ENCODE measurements around the gene TBX6. TPM values are rescaled to one million over a fixed set of nuclear protein-coding genes. Genes with fewer than 3 reads are reported as not detected.
A peak's percentile ranks its signal among the peaks of the same experiment; 100 is the strongest.

The TBX6 gene
- total and polyA plus RNA-seq, 9 donors = 0.18 to 1.3 (median 0.51) TPM

- no peaks in the 10 kb centered on the region for H3K27me3 ChIP-seq (ENCODE audit: control insufficient read depth, insufficient read depth, low read length)
- peaks cover 72% of the 10 kb centered on the region for H3K4me1 ChIP-seq (ENCODE audit: control insufficient read depth, insufficient read depth, low read length)
- peak; percentile 99 for DNase-seq
- H3K9me3 ChIP-seq (replicated peaks; ENCODE audit: control insufficient read depth, low read depth, low read length) = no peaks in the 10 kb centered on the region
- under 1% methylated on average over 83 of the region's 99 CpGs for WGBS (ENCODE audit: insufficient coverage)
- H3K27ac ChIP-seq (ENCODE audit: low read length) = peak within 1 kb of the TSS; percentile 97
- peaks cover 36% of the 10 kb centered on the region for H3K36me3 ChIP-seq (ENCODE audit: control insufficient read depth, insufficient read depth, low read length)
- peak within 1 kb of the TSS; percentile 98 for H3K4me3 ChIP-seq (ENCODE audit: low read length)
These were observed 26.4 kb downstream of the TBX6 start, which contains the start of gene ALDOA for GRCh38 chr16:30065102-30065942. Gene ALDOA (plus strand): TSS chr16:30065760. CDS start chr16:30066898, 1,138 bp downstream.

GRCh38 chr16:30064729-30065101 is 27.0 kb downstream of the TBX6 start:
- H3K36me3 ChIP-seq (ENCODE audit: control insufficient read depth, insufficient read depth, low read length) = peaks cover 30% of the 10 kb centered on the region
- peak overlapping the region; percentile 95 for H3K27ac ChIP-seq (ENCODE audit: low read length)
- DNase-seq = no peak
- no peaks in the 10 kb centered on the region for H3K9me3 ChIP-seq (replicated peaks; ENCODE audit: control insufficient read depth, low read depth, low read length)
- under 1% methylated on average over 25 of the region's 25 CpGs for WGBS (ENCODE audit: insufficient coverage)
- no peaks in the 10 kb centered on the region for H3K27me3 ChIP-seq (ENCODE audit: control insufficient read depth, insufficient read depth, low read length)
- peaks cover 73% of the 10 kb centered on the region for H3K4me1 ChIP-seq (ENCODE audit: control insufficient read depth, insufficient read depth, low read length)
- peak overlapping the region; percentile 58 for H3K4me3 ChIP-seq (ENCODE audit: low read length)

GRCh38 chr16:30063893-30064728 is 27.6 kb downstream of the TBX6 start:
- Histone ChIP-seq H3K27ac (ENCODE audit: low read length) (peak overlapping the region; percentile 95), H3K4me3 (ENCODE audit: low read length) (peak overlapping the region; percentile 58), H3K4me1 (ENCODE audit: control insufficient read depth, insufficient read depth, low read length) (peaks cover 70% of the 10 kb centered on the region), H3K9me3 (replicated peaks; ENCODE audit: control insufficient read depth, low read depth, low read length) (no peaks in the 10 kb centered on the region), H3K27me3 (ENCODE audit: control insufficient read depth, insufficient read depth, low read length) (no peaks in the 10 kb centered on the region), H3K36me3 (ENCODE audit: control insufficient read depth, insufficient read depth, low read length) (peaks cover 24% of the 10 kb centered on the region)
- WGBS (ENCODE audit: insufficient coverage) = 3% methylated on average over 3 of the region's 27 CpGs
- peak; percentile 87 for DNase-seq

GRCh38 chr16:30063278-30063892 is 28.3 kb downstream of the TBX6 start:
- peaks cover 16% of the 10 kb centered on the region for H3K36me3 ChIP-seq (ENCODE audit: control insufficient read depth, insufficient read depth, low read length)
- WGBS (ENCODE audit: insufficient coverage) = 61% methylated on average over 12 of the region's 12 CpGs
- H3K27me3 ChIP-seq (ENCODE audit: control insufficient read depth, insufficient read depth, low read length) = no peaks in the 10 kb centered on the region
- peak overlapping the region; percentile 95 for H3K27ac ChIP-seq (ENCODE audit: low read length)
- peaks cover 69% of the 10 kb centered on the region for H3K4me1 ChIP-seq (ENCODE audit: control insufficient read depth, insufficient read depth, low read length)
- peak; percentile 46 for DNase-seq
- H3K4me3 ChIP-seq (ENCODE audit: low read length) = peak overlapping the region; percentile 58
- no peaks in the 10 kb centered on the region for H3K9me3 ChIP-seq (replicated peaks; ENCODE audit: control insufficient read depth, low read depth, low read length)

GRCh38 chr16:30060836-30061554 is 30.7 kb downstream of the TBX6 start:
- peaks cover 65% of the 10 kb centered on the region for H3K4me1 ChIP-seq (ENCODE audit: control insufficient read depth, insufficient read depth, low read length)
- 10% methylated on average over 1 of the region's 2 CpGs for WGBS (ENCODE audit: insufficient coverage)
- no peaks in the 10 kb centered on the region for H3K9me3 ChIP-seq (replicated peaks; ENCODE audit: control insufficient read depth, low read depth, low read length)
- peak; percentile 89 for DNase-seq
- peaks cover 3% of the 10 kb centered on the region for H3K36me3 ChIP-seq (ENCODE audit: control insufficient read depth, insufficient read depth, low read length)
- no peak overlapping the region for H3K4me3 ChIP-seq (ENCODE audit: low read length)
- H3K27me3 ChIP-seq (ENCODE audit: control insufficient read depth, insufficient read depth, low read length) = no peaks in the 10 kb centered on the region
- H3K27ac ChIP-seq (ENCODE audit: low read length) = peak overlapping the region; percentile 95

- WGBS (ENCODE audit: insufficient coverage) = 54% methylated on average over 3 of the region's 4 CpGs
- H3K4me1 ChIP-seq (ENCODE audit: control insufficient read depth, insufficient read depth, low read length) = peaks cover 65% of the 10 kb centered on the region
- H3K27me3 ChIP-seq (ENCODE audit: control insufficient read depth, insufficient read depth, low read length) = no peaks in the 10 kb centered on the region
- H3K4me3 ChIP-seq (ENCODE audit: low read length) = no peak overlapping the region
- H3K36me3 ChIP-seq (ENCODE audit: control insufficient read depth, insufficient read depth, low read length) = peaks cover 6% of the 10 kb centered on the region
- peak overlapping the region; percentile 95 for H3K27ac ChIP-seq (ENCODE audit: low read length)
- no peaks in the 10 kb centered on the region for H3K9me3 ChIP-seq (replicated peaks; ENCODE audit: control insufficient read depth, low read depth, low read length)
- peak; percentile 45 for DNase-seq
These were observed 31.4 kb downstream of the TBX6 start for GRCh38 chr16:30060346-30060745.

- Histone ChIP-seq H3K27ac (ENCODE audit: low read length) (no peak overlapping the region), H3K4me3 (ENCODE audit: low read length) (no peak overlapping the region), H3K27me3 (ENCODE audit: control insufficient read depth, insufficient read depth, low read length) (no peaks in the 10 kb centered on the region), H3K4me1 (ENCODE audit: control insufficient read depth, insufficient read depth, low read length) (peaks cover 42% of the 10 kb centered on the region), H3K9me3 (replicated peaks; ENCODE audit: control insufficient read depth, low read depth, low read length) (no peaks in the 10 kb centered on the region), H3K36me3 (ENCODE audit: control insufficient read depth, insufficient read depth, low read length) (peaks cover 8% of the 10 kb centered on the region)
- 18% methylated on average over 7 of the region's 10 CpGs for WGBS (ENCODE audit: insufficient coverage)
- no peak for DNase-seq
These were observed 36.7 kb downstream of the TBX6 start for GRCh38 chr16:30054959-30055553.

- Histone ChIP-seq H3K9me3 (replicated peaks; ENCODE audit: control insufficient read depth, low read depth, low read length) (no peaks in the 10 kb centered on the region), H3K4me3 (ENCODE audit: low read length) (no peak overlapping the region), H3K27ac (ENCODE audit: low read length) (no peak overlapping the region), H3K36me3 (ENCODE audit: control insufficient read depth, insufficient read depth, low read length) (peaks cover 8% of the 10 kb centered on the region), H3K27me3 (ENCODE audit: control insufficient read depth, insufficient read depth, low read length) (no peaks in the 10 kb centered on the region), H3K4me1 (ENCODE audit: control insufficient read depth, insufficient read depth, low read length) (peaks cover 37% of the 10 kb centered on the region)
- no peak for DNase-seq
- 49% methylated on average over 8 of the region's 8 CpGs for WGBS (ENCODE audit: insufficient coverage)
These were observed 37.3 kb downstream of the TBX6 start for GRCh38 chr16:30054451-30054850.

- WGBS (ENCODE audit: insufficient coverage) = 3% methylated on average over 13 of the region's 19 CpGs
- Histone ChIP-seq H3K27me3 (ENCODE audit: control insufficient read depth, insufficient read depth, low read length) (no peaks in the 10 kb centered on the region), H3K4me3 (ENCODE audit: low read length) (peak overlapping the region; percentile 72), H3K36me3 (ENCODE audit: control insufficient read depth, insufficient read depth, low read length) (peaks cover 8% of the 10 kb centered on the region), H3K27ac (ENCODE audit: low read length) (peak overlapping the region; percentile 71), H3K4me1 (ENCODE audit: control insufficient read depth, insufficient read depth, low read length) (peaks cover 31% of the 10 kb centered on the region), H3K9me3 (replicated peaks; ENCODE audit: control insufficient read depth, low read depth, low read length) (no peaks in the 10 kb centered on the region)
- DNase-seq = peak; percentile 50
These were observed 38.2 kb downstream of the TBX6 start for GRCh38 chr16:30053376-30054015.

Measured in muscle of leg (tissue), 11 donors.